ENCODE results near the gene AGAP2. TPM values are rescaled to one million over a fixed set of nuclear protein-coding genes. Genes with fewer than 3 reads are reported as not detected.
A peak's percentile ranks its signal among the peaks of the same experiment; 100 is the strongest.

Gene AGAP2
- total and polyA plus RNA-seq, 2 of the 13 experiments (the other 11 are each of a cell fraction or from before 2014, with no cell fraction given): 0.38 to 0.45 TPM

- TF ChIP-seq SAFB2 (CRISPR knock-in tag; IDR thresholded peaks at IDR 0.05; ENCODE audit: borderline replicate concordance, low read depth): no peak
- TF ChIP-seq MIER3 (CRISPR knock-in tag; IDR thresholded peaks at IDR 0.05; ENCODE audit: borderline replicate concordance): 0 out of 2 replicates have a peak, but pooled peaks have one; percentile 26
- no peak for TF ChIP-seq ZBTB25 (CRISPR knock-in tag; IDR thresholded peaks at IDR 0.05)
- peak; percentile 33; the same call in 1 of the 2 replicates for TF ChIP-seq MED1 (CRISPR knock-in tag; IDR thresholded peaks at IDR 0.05)
- TF ChIP-seq ZNF407 (CRISPR knock-in tag; IDR thresholded peaks at IDR 0.05; ENCODE audit: not compliant biosample characterization): no peak
- no peak for TF ChIP-seq ZNF451 (CRISPR knock-in tag; IDR thresholded peaks at IDR 0.05)
- TF ChIP-seq MTA3 (CRISPR knock-in tag; IDR thresholded peaks at IDR 0.05): no peak
- no peak for TF ChIP-seq MED8 (CRISPR knock-in tag; IDR thresholded peaks at IDR 0.05; ENCODE audit: insufficient replicate concordance)
- TF ChIP-seq ZNF225 (CRISPR knock-in tag; IDR thresholded peaks at IDR 0.05): peak; percentile 70; the same call in 1 of the 2 replicates
- 0 out of 2 replicates have a peak, but pooled peaks have one; percentile 22 for TF ChIP-seq ZNF142 (CRISPR knock-in tag; IDR thresholded peaks at IDR 0.05)
- no peak for TF ChIP-seq MBD4 (IDR thresholded peaks at IDR 0.05; ENCODE audit: borderline replicate concordance, low read length)
These were observed 44.7 kb downstream of the AGAP2 start, which contains the start of gene OS9 (continued) for GRCh38 chr12:57693659-57694458.
